GM19238 (cell line): ENCODE data around the gene TMEM89.

Source experiments
- DNase-seq: peaks from one replicate; pipeline ENCODE4 v3.0.0; 2011; ENCODE audit warnings: low spot score; ENCODE audit not compliant: insufficient read length

The TMEM89 gene

DNA sequence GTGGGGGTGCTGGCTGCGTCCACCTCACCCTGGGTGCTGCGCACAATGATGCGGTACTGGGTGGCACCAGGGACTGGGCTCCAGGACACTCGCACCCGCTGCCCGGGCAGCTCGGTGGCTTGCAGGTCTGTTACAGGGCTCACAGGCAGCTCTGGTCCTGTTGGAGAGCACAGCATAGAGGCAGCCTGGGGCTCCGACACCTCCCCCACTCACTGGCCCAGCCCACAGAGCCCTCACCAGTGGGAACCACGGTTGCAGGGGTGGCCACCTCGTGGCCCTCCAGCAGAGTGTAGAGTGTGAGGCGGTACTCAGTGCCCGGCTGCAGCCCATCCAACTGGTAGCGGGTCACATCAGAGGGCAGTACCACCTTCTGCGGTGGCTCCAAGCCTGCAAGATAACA lies 30.1 kb downstream of the TMEM89 start:
- no peak for DNase-seq

DNA sequence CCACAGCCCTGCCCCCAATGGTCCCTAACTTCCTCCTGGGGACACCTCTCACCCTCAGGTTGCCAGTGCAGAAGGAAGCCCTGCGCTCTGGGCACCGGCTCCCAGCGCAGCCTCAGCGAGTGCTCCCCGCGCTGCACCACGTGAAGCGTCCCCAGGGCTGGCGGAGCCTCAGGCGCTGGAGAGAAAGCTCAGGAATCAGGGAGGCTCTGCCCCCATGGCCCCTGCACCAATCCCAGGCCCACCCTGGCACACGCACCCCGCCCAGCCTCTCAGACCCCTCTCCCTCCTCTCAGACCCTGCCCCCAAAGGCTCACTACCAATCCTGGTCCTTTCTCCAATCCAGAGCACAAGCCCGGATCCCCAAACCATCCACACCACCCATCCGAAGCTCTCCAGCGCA lies 33.3 kb downstream of the TMEM89 start:
- DNase-seq: no peak

DNA sequence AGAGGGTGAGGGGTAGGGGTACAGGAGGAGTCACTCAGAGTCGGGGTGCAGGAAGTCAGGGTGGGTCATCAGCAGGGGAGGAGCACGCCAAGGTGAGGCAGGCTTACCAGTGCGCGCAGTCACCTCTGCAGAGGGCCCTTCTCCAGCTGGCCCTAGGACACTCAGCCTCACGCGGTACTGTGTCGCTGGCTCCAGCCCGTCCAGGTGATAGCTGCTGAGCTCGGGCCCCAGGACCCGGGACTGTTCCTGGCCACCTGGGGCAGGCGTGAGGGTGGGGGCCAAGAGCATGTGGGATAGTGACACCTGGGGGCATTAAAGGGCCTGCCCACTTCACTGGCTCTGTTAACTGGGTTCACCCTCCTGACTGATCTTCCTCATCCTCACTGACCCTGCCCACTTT lies 33.9 kb downstream of the TMEM89 start:
- DNase-seq: no peak

DNA sequence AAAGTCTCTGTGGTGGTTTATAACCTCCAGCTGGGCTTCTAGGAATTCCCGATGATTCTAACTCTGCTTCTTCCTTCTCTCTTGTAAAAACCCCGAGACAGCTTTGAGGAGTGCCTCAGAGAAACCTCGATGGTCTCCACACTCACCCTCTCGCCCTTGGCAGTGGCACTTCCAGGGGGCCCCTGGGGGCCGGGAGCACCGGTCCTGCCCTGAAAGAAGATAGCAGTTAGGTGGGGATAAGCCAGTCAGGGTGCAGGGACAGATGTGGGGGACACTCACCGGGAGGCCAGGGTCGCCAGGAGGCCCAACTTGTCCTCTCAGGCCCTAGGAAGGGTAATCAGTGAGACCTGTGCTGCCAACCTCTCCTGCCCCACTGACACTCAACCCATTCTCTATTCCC lies 36.2 kb downstream of the TMEM89 start:
- no peak for DNase-seq

DNA sequence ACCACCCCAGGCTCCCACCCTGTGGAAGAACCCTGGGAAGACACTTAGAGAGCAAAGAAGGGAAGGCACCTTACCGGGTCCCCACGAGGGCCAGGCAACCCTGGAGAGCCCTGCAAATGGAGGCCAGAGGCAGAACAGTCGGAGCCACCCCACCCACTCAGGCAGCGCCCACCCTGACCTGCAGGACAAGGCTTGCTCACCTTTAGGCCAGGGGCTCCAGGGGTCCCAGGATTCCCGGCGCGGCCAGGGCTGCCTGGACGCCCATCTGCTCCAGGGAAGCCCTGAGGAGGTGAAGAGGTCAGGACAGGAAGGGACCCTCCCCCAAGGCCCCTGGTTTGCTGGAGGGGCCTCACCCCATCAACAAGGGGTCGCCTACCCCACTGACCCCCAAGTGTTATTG lies 36.7 kb downstream of the TMEM89 start:
- no peak for DNase-seq

DNA sequence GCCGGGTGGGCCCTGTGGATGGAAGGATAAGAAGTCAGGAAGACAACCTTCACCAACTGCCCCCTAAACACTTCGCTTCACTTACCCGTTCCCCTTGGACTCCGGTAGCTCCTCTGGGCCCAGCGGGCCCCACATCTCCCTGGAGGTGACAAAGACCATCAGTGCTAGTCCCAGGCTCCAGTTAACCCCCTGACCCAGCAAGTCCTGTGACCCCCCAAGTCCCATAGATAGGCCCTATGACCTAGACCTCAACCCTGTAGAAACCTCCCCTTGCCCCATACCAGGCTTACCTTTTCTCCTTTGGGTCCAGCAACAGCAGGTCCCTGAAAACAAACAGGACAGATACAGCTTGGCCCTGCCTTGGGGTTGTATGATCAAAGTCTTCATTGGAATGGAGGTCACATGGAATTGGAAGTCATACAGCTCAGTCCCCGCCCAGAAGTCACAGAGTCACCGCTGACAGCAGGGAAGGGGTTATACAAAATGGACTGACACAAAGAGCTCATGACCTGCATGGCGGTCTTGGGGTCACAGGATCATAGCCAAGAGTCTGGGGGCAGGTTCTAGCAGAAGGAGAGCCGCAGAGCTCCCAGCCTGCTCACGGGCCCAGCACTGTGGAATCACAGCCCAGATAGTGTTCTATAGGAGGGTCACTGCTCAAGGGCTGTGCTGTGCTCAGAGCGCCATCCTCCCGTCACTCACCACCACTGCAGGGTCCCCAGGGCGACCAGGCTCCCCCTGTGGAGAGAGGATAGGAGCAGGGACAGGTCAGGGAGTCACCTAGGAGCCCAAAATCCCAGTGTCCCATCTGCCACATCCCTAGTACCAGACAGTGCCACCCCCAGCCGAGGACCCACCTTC lies 39.7 kb downstream of the TMEM89 start:
- no peak for DNase-seq

DNA sequence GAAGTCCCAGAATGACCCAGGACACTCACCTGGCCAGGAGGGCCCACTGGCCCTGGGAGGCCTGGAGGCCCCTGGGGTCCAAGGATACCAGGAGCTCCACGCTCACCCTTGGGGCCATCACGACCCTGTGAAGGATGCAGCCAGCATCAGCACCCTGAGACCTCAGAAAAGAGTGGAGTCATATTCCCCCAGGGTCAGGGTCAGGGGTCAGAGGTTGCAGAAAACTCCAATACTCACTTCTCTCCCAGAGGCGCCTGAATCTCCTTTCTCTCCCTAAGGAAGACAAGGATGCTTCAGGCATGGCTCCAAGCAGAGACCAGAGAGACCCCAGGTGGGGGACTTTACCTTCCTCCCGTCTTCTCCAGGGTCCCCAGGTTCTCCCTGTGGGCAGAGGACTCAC lies 44.9 kb downstream of the TMEM89 start:
- DNase-seq: no peak

DNA sequence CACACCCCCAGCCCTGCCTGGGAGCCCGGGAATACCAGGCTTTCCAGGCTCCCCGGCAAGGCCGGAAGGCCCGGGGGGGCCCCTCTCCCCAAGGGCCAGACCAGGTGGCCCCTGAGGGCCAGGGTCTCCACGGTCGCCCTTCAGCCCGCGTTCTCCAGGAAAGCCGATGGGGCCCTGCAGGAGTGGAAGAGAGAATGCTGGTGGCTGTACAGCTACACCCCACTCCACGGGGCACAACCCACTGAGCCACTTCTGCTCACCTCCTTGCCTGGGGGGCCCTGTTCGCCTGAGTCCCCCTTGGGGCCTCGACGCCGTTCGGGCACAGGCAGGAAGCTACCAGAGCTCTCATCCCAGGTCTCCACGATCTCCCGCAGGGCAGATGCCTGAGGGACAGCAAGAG lies 46.2 kb downstream of the TMEM89 start:
- no peak for DNase-seq

DNA sequence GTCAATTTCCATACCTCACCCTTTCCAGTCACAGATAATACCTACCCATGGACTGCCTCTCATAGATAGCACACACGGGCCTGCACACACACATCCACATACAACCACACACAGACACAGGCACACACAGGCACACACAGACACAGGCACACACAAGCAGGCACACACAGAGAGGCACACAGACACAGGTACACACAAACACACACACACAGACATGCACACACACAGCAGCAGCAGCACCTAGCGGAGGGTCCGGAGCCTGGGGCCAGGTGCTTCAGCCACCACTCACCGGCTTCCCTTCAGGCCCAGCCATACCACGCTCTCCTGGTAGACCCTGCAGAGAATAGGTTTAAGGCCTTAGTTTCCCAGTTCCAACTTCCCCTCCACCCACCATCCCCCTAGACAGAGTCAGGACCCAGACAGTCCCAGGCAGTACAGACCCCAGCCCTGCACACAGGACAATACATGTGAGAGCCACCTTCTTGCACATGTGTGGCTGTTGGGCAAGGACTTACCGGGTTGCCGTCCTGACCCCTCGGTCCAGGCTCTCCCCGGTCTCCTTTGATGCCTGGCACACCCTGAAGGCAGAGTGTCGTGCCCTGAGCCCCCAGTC lies 47.5 kb downstream of the TMEM89 start:
- no peak for DNase-seq

DNA sequence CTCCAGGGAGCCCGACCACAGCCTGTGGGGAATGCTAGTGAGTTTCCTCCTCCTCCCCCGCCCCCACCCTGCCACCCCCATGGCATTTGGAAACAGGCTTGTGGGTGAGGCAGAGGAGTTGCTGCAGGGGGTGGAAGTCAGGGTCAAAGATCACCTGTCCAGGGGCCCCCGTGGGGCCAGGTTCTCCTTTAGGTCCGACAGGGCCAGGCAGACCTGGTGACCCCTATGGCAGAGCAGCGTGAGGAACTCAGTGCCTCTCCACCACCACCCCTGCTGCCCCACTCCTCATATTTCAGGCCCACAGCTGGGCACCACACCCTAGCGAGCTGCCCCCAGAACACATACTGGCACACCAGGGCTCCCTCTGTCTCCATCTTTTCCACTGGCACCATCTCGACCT lies 49.1 kb downstream of the TMEM89 start:
- no peak for DNase-seq

DNA sequence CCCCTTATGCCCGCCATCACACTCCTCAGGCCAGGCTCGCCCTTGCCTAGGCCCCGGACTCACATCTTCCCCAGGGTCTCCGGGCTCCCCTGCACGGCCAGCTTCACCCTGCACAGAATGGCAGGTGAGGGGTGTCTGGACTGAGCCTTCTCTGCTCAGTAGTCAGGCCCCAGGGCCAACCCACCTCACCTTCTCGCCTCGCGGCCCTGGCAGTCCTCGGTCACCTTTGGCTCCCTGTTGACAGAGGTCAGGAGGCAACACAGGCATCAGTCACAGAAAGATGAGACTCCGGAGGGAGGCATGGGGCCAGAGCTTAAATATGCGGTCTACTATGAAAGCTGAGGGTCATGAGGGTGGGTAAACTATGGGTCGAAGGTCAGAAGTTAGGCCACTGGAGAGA lies 49.6 kb downstream of the TMEM89 start:
- DNase-seq: no peak
